GM21528 (cell line): Measurements from ENCODE around the gene PTK7.
"Not testable (repeated sequence)": the region's sequence is repeated elsewhere in the genome, so short reads cannot be mapped to it uniquely, and the experiment has no call there.

Source experiments
- ATAC-seq: cut with Tn5 transposase; IDR thresholded peaks from one replicate; pipeline ENCODE4 v1.9.1; 2021; ENCODE audit warnings: mild to moderate bottlenecking, moderate library complexity; ENCODE audit not compliant: unreplicated experiment, low FRiP score

Gene PTK7

GRCh38 chr6:43075670-43076463 lies at the start of gene PTK7:
Gene PTK7 (plus strand): TSS chr6:43076314. CDS start chr6:43076489, 175 bp downstream.
- ATAC-seq = no peak

GRCh38 chr6:43026365-43026764 lies 49.7 kb upstream of the PTK7 start:
- no peak for ATAC-seq

- no peak for ATAC-seq
Observed at GRCh38 chr6:43029120-43029519, 47.0 kb upstream of the PTK7 start.

- no peak for ATAC-seq
Observed at GRCh38 chr6:43032326-43032725, 43.8 kb upstream of the PTK7 start.

DNA sequence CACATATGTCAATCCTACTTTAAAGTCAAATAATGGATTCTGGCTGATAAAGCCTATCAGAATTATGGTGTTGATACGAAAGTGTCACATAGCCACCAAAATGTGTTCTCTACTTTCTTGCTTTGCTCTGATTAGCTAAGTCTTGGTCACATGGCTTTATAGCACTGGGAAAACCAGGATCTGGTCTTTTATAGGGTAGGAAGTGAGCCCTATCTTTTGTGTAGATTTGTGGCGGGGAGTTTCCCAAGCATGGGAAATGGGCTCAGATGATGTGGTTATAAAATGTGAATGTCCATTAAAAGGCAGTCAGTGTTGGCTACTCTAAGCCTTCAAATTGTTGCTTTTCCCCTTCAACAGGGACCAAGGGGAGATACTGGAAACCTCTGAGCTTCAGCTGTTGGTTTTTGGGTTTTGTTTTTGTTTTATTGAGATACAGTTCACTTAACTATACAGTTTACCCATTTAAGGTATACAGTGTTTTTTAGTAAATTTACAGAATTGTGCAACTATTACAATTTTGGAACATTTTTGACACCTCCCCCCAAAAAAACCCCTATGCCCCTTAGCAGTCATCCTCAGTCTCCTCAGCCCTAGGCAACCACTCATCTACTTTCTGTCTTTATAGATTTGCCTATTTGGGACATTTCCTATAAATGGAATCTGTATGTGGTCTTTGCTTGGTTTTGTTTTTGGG lies 42.5 kb upstream of the PTK7 start:
- no peak for ATAC-seq

GRCh38 chr6:43034190-43034525 lies 42.0 kb upstream of the PTK7 start:
- no peak for ATAC-seq

DNA sequence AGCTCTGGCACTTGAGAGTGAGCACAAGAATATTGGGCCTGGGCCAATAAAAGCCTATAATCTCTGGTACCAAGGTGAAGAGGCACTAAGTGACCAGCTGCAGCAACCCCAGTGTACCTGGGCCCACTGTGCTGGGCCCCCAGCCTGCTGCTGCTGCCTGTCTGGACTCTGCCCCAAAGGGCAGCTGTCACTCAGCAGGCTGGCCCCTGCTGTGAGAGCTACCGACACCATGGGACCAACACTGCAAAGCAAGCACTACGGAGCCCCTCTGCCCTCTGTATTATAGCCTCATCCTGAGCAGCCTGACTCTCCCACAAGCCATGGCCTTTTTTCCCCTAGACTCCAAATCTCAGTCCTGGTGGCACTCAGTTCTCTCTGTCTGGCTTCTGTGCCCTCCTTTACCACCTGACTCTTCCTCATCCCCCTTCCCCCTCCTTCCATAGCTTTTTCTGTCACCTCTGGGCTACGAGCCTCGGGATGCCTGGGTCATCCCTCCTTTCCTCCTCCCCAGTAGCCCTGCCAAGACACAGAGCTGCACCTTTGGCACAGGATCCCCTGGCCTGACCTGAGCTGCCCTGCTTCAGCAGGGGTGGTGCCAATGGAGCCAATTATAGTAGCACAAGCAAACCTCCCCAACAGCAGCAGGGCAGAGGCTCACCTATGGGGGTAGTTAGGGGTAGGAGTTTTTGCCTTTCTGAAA lies 40.5 kb upstream of the PTK7 start:
- no peak for ATAC-seq

DNA sequence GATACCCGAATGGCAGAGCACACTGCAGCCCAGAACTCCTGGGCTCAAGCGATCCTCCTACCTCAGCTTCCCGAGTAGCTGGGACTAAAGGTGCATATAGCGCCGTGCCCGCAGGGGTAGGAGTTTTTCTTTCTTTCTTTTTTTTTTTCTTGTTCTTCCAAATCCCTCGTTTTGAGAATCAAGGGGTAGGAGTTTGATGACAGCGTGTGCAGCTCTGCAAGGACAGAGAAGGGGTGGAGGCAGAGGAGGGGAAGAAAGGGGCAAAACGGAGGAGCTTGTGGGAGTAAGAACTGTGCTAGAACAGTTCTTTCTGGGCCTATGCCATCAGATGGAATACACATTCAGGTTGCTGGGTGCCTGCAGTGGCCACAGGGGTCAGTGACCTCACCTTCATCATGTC lies 39.4 kb upstream of the PTK7 start:
- no peak for ATAC-seq

GRCh38 chr6:43037197-43037596 lies 38.9 kb upstream of the PTK7 start:
- ATAC-seq = no peak

DNA sequence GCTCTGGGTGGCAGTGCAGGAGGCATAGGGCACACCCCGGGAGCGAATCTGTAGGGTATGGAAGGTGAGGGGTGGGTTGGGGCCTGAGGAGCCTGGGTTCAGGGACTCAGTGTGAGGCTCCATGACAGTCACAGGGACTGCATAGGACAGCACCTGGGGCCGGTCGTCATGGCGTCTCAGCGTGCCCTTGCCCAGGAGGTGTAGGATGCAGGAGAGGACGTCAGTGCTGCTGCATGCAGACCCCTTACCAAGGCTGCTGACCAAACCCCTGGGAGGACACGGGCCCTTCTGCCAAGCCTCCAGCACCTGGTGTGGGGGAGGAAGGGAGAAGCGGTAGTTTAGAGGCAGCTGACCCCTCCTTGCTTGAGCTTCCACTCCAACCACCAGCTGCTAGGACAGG lies 38.4 kb upstream of the PTK7 start:
- no peak for ATAC-seq

GRCh38 chr6:43038727-43039126 lies 37.4 kb upstream of the PTK7 start:
- no peak for ATAC-seq

DNA sequence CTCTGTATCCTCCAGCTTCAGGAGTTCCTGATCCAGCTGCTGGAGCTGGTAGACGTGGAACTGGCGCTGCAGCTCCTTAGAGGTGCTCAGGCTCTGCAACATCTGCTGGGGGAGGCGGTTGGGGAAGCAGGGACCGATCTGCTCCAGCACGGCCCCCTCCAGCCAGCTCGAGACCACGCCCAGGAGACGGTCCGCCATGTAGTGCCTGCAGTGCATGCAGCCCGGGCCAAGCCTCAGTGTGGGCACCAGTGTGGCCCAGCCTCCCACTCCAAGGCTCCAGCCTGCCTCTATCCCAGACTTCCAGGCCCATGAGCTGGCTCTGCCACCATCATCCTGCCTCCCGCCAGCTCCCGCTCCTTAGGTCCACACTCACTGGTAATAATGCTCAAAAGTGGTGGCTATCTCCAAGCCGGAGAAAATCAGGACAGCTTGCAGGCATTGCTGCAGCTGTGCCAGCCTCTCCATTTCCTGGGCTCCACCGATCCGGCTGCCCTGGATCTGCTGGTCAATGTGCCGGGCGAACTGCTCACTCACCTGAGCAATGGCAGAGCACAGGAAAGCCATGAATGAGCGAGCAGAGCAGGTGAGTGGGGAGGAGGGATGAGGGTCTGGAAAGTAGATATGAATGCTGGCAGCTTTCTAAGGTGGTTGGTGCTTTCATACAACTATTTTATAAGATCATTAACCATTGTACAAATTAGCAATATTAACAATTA lies 35.4 kb upstream of the PTK7 start:
- ATAC-seq = no peak

DNA sequence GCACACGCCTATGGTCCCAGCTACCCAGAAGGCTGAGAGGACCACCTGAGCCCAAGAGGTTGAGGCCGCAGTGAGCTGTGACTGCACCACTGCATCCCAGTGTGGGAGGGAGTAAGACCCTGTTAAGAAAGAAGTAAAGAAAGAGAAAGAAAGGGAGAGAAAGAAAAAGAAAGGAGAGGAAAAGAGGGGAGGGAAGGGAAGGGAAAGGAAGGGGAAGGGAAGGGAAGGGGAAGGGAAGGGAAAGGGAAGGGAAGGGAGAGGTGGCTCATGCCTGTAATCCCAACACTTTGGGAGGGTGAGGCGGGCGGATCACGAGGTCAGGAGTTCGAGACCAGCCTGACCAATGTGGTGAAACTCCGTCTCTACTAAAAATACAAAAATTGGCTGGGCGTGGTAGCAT lies 34.6 kb upstream of the PTK7 start:
- not testable (repeated sequence) for ATAC-seq

GRCh38 chr6:43043310-43043709 lies 32.8 kb upstream of the PTK7 start:
- no peak for ATAC-seq

DNA sequence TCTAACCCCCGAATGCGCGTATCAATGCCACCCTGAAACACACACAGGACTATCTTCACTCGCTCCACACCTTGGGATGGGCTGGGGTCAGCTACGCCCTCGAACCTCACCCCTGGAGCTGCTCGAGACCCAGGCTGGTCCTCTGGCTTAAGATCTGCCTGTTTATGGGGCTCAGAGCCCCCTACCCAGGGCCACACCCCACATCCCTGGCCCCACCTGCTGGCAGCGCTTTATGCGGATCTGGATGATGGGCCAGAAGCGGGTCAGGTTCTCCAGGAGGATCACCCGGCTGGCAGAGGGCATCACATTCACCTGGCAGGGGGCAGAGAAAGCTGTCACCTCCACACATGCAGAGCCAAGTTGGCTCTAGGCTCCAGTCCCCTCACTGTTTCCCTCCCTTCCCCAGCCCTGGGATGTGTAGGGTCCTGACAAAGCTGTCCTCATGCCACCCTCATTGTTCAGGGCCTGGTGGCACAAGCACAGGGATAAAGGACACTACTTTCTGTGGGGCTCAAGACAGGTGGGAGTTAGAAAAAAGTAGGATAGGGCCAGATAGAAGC lies 30.7 kb upstream of the PTK7 start:
- no peak for ATAC-seq

- no peak for ATAC-seq
Observed at GRCh38 chr6:43047998-43048397, 28.1 kb upstream of the PTK7 start.

DNA sequence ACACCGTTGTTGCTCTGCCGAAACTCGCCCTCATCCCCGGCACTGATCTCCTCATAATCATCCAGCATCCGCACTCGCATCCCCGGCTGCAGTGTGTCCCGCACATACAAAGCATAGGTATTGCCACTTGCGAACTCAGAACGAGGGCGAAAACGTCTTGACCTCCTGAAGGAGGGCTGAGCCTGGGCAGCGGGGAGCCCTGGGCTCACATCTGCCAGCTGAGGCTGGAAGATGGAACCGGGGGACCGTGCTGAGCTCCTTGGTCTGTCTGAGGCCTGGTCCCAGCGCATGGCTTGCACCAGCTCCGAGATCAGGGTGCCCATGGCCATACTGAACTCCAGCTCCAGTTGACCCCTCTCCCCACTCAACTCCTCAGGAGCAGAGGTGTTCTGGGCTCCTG lies 25.1 kb upstream of the PTK7 start:
- no peak for ATAC-seq

- ATAC-seq = no peak
Observed at GRCh38 chr6:43052225-43052841, 23.8 kb upstream of the PTK7 start.

GRCh38 chr6:43052842-43053544 lies 23.1 kb upstream of the PTK7 start:
- ATAC-seq = peak; percentile 20
